ENCODE data around the gene DUSP28.

GRCh38 chr2:240567872-240568677 lies 7.9 kb downstream of the DUSP28 start, which contains the start of gene RNPEPL1:
- no peak; the same call in 1 of the 2 replicates for TF ChIP-seq CTCF (IDR thresholded peaks at IDR 0.05)
- TF ChIP-seq SIN3A (IDR thresholded peaks at IDR 0.05; ENCODE audit: borderline replicate concordance, insufficient read depth, low read depth, low read length), result peak; percentile 67; the same call in 1 of the 2 replicates
- no peak for TF ChIP-seq POLR2AphosphoS5 (IDR thresholded peaks at IDR 0.05; ENCODE audit: low read depth, low read length)
- no peak for TF ChIP-seq REST (IDR thresholded peaks at IDR 0.05; ENCODE audit: insufficient read depth in 1 of 2, low read depth in 2 of 2, low read length in 1 of 2)
- TF ChIP-seq TCF7L2 (IDR thresholded peaks at IDR 0.05; ENCODE audit: low read depth, low read length), result no peak

All from Panc1 (cell line).